Uterus (tissue), 2 donors: ENCODE results near the gene DMD.

Experiments used
- CTCF ChIP-seq, 4 experiments: fragments of 200-600 bp in 2 of 4; fragments of 450-650 bp in 2 of 4; sonication (generic) in 2 of 4; IDR thresholded peaks; one replicate each; pipeline ENCODE4 v1.5.1; 2016 to 2019; ENCODE audit warnings: antibody characterized with exemption in 4 of 4, mild to moderate bottlenecking in 2 of 4, moderate library complexity in 1 of 4
- POLR2A ChIP-seq, 2 donors: fragments of 450-650 bp; IDR thresholded peaks; one replicate each; pipeline ENCODE4 v1.6.1; 2016; ENCODE audit warnings: antibody characterized with exemption in 2 of 2, mild to moderate bottlenecking in 1 of 2, moderate library complexity in 1 of 2

GRCh38 chrX:32788936-32789335, 422.4 kb downstream of the DMD start:
- no peak for TF ChIP-seq CTCF (IDR thresholded peaks at IDR 0.05)
- TF ChIP-seq POLR2A (IDR thresholded peaks at IDR 0.05) = no peak
